Endothelial cell of hepatic sinusoid (primary cell): Measurements from ENCODE around the gene RPL26.
"Not testable (repeated sequence)": the region's sequence is repeated elsewhere in the genome, so short reads cannot be mapped to it uniquely, and the experiment has no call there.

Experiments
- in situ Hi-C: cut with HindIII; loops from 2 replicates; pipeline ENCODE4 v1.10.0; 2017; ENCODE audit warnings: low sequenced_read_pairs

RPL26 gene

DNA sequence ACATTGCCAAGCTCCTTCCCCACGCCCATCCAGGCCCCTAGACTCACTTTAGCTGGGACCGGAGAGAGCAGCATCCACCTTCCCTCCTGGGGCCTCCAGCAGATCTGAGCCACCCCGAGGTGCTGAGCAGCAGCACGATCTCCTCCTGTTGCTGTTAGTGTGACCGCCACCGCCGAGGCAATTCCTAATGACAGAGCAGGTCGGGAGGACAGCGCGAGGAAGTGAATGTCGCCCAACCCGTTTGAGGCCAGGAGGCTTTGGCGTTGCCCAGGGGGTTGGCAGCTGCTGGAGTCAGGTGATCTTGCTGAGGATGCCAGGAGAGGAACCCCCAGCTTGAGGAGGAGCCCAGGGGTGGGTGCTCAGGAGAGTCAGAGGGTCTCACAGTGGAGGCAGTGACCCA is 14.6 kb upstream of the RPL26 start, which contains the start of gene RNF222:
RNF222 (minus strand) TSS at position 192 of the 400 bp plus-strand sequence. CDS start 4,366 bp downstream, outside the sequence.
- in situ Hi-C loops = no loop called here

DNA sequence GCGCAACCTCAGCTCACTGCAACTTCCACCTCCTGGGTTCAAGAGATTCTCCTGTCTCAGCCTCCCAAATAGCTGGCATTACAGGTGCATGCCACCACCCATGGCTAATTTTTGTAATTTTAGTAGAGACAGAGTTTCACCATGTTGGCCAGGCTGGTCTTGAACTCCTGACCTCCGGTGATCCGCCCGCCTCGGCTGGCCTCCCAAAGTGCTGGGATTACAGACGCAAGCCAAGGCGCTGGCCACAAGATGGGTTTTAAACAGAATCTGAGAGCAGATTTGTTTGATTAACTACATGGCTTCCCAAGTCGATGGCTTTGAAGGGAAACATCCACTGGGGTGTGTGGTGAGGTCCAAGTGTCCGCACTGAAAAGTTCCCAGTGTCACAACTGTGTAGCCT is 11.5 kb upstream of the RPL26 start:
- in situ Hi-C loops = not testable (repeated sequence)

DNA sequence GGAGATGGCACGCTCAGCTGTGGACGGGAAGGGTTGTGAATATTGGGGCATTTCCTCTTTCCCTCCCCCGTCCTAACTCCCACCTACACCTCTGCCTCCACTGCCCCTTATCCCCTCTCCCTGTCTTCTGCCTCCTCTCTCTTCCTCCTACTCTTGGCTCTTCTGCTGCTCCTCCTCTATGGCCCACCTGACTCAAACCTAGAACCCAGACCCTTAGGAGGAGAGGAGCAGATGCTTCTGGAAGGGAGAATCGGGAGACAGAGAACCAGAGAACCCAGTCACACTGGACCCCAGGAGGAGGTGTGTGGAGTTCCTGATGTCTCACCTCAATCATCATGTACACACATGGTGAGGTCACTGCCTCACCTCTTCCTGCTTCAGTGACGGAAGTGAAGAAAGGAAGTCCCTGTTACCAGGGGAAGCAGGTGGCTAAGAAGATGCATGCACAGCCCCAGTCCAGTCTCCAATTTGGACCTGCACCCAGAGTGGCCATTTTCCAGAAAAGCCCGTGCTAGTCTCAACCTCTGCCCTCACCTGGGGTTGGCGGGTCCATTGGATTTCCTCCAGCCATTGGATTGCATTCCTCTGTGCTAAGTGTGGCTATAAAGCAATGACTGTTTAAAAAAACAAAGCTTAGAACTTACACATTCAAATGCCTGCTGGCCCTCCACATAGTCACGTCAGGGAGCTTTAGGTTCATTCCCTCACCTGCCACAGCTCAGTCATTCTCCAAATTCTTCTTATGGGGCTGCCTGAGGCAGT is 10.7 kb upstream of the RPL26 start:
- in situ Hi-C loops = no loop called here

DNA sequence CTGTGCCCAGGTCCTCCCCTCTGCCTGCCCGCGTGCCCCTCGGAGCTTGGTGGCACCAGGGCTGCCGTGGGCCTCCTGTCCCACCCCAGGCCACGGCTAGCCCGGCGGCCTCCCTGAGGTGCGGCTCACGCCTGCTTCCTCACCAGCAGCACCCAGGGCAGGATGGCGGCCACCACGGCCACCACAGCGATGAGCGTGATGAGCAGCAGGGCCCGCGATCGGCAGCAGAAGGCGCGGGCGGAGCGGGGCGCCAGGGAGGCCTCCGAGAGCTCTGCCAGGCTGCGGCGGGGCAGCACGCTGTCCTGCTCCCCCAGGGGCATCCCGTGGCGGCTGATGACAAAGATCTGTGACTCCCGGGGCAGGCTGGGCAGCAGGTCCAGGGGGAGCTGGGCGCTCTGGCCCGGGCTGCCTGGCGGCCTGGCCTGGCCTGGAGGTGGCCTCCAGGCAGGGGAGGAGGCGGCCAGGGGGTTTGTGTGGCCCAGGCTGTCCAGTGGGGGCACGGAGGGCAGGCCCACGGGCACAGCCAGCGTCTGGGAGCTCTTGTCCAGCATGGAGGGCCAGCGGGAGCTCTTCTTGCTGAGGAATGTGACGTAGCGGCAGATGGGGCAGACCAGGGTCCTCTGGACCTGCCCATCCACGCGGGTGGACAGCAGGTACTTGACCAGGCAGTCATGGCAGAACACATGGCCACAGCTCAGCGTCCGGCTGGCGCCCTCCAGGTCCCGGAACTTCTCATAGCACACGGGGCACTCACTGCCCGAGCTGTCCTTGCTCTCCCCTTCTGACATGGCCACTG is 9.9 kb upstream of the RPL26 start:
- in situ Hi-C loops = no loop called here

DNA sequence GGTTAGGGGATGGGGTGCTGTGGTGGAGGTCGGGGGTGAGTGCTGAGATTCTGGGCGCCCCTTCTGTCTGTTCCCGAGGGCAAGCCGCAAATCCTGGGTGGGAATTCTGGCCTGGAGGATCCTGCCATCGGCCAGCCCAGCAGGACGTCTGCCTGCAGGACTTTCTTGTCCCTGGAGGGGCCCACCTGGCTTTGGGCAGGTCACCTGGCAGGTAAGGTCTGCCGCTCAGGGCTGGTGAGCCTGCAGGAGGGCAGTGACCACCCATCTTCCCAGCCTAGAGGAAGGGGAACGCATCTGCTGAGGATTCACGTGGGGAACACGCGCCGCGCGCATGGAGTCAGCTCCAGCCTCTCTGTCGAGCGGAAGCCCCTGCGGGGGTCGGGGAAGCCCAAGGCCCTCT is 9.3 kb upstream of the RPL26 start:
- in situ Hi-C loops = no loop called here

DNA sequence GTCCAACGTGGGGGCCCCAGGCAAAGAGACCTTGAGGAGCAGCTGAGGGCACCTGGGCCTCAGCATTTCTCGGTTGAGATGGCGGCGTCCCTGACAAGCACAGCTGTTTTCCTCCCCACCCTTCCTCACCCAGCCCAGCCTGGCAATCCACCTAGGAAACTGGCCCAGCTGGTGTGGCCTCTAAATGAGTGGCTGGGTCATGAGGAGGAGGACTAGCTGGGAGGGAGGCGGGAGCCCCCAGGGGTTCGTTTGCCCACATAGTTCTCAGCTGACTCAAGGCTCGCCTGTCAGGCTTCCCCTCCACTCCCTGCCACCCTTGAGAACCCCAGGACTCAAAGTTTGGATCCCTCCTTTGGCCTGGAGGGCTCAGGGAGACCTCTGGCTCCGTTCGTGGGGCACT is 8.7 kb upstream of the RPL26 start:
- in situ Hi-C loops = no loop called here

DNA sequence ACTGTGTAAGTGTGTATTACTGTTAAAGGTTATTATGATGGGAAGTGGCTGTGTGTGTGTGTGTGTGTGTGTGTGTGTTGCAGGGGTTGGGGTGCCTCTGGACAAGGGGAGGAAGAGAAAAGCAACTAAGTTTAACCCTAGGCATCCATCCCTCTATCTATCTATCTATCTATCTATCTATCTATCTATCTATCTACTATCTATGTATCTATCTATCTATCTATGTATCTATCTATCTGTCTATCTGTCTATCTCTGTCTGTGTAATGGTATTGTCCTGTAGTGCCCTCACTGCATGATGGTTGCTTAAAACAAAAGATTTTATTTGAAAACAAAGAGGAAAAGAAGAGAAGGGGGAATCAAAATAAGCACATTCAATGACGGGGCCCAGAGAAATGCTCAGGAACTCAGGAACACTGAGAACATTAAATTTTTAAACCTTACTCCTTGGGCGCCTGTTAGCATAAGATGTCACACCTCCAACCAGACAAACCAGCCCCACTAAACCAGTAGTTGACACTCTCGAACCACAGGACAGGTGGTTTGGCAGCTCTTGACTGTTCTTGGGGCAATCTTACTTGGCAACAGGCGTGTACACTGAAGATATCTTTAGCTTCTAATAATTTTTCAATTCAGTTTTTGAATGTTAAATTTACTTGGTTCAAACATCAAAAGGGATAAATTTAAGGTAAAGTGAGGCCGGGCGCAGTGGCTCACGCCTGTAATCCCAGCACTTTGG is 5.1 kb upstream of the RPL26 start:
- in situ Hi-C loops = no loop called here

DNA sequence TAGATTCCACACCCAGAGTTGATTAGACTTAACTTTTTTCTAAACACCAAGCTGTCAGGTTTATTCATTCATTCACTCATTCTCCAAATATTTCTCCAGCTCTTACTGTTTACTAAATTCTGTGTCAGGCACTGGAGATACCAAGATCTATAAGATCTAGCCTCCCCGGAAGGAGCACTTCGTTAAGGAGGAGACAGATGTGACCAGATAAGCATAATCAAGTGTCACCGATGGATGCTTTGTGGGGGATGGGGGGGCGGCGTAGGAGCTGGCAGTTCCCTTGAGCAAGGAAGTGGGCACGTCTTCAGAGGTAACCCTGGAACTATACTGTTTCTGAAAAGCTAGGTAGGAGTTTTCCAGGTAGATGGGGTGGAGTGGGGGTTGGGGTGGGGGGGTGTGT is 3.8 kb upstream of the RPL26 start:
- in situ Hi-C loops = no loop called here

DNA sequence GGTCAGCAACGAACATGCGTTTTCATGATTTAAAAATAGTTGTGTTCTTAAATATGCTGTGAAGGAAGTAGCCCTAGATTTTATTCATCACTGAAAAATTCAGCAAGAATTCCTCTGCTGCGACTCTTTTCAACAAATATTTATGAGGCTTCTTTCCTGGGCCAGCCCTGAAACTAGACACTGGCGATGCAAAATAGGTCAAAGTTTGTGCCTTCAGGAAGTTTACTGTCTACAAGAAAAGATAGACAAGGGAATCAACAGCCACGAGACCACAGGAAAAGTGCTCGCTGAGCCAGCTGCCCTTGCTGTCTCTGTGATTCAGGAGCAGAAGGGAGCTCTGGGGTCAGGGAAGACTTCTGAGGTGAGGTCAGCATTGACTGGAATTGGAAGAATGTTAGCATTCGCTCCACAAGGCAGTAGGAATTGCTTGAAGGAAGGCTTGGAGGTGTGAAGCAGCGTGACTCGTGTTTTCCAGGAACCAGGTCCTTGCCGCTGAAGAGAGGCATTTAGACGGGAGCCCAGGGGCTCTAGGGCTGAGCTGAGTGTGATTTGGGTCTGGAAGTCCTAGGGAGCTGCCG is 1.9 kb upstream of the RPL26 start:
- in situ Hi-C loops = no loop called here

DNA sequence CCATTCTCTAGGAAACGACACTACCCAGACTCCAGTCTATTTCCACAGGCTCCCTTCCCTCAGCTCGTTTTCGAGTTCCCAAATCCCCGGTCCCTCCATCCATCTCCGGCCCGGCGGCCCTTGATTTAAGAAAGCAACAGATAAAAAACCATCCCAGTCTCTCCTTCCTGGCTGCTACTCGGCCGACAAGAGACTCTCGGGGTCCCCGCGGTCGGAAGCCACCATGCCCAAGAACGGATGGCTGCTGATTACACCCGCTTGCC is 182 bp downstream of the RPL26 start:
- in situ Hi-C loops = no loop called here

DNA sequence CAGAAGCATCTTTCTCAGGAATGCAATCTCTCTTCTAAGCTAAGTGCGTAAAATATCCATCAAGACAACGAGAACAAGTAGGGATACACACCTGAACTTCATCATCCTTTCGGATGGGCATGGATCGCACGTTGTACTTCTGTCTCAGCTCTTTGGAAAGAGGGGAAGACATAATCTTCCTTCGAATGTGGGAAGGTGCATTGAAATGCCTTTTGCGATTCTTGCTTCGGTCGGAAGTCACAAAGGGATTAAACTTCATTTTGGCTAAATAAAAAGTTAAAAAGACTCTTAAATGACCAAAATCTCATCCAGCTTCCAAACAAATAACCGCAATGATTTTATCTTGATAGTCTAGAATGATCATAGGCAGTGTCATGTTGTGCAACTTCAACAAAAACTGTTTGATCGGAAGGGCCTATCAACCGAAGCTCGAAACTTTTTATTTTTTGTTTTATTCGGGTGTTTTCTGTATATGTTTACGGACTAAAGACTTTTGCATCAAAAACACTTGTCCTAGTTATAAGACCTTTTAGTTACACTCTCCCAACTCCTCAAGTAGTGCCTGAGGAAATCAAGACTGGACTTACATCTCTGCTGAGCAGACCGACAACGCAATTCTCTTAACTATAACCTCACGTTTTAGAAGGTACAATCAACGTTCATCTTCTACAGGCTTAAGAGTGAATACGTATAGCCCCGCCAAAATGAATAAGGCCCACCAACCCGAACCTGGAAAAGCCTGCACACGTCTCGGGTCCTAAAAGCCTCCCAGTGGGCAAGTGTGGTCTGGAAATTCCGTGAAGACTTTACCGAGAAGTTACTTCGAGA is 727 bp downstream of the RPL26 start:
- in situ Hi-C loops = no loop called here

DNA sequence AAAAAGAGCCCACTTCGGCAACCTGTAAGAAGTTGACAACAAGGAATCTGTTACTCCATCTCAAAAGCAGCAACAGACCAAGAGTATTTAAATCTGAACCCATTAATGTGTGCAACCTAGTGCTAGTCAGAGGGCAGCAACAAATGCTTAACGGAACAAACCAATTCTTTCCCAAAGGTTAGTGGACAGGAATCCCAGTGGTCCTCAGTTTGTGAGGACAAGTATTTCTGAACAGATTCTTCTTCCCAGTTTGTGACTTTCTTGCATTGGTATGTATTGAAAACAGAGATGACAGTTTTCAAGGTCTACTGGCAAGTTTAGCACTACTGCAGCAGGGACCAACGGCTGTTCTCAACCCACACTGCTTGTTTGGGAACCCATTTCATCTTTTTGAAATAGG is 2.9 kb downstream of the RPL26 start:
- in situ Hi-C loops = no loop called here

DNA sequence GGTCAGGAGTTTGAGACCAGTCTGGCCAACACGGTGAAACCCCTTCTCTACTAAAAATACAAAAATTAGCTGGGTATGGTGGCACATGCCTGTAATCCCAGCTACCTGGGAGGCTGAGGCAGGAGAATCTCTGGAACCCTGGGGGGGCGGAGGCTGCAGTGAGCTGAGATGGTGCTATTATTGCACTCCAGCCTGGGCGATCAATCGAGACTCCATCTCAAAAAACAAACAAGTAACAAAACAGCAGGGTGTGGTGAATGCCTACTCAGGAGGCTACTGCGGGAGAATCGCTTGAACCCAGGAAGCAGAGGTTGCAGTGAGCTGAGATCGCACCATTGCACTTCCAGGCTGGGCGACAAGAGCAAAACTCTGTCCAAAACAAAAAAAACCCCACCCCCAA is 4.9 kb downstream of the RPL26 start:
- in situ Hi-C loops = loop anchor here (5.0 kb wide), 1 partner anchor 76 kb away; no protein-coding TSS in a partner anchor

DNA sequence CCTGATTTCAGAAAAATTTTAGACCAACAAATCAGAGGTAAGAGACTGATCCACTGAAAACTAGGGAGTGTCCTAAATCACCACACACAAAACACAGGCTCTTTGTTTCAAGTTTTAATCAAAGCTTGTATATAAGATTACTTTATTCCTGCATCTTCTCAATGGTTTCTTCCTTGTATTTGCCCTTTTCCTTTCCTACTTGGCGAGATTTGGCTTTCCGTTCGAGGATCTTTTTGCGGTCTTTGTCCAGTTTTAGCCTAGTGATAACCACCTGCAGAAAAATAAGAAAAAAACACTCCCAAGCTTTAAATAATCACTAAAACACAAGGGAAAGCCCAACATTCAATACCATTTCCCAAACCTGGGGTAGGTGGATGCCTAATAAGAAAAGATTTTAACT is 5.6 kb downstream of the RPL26 start:
- in situ Hi-C loops = loop anchor here (5.0 kb wide), 1 partner anchor 75 kb away; no protein-coding TSS in a partner anchor

DNA sequence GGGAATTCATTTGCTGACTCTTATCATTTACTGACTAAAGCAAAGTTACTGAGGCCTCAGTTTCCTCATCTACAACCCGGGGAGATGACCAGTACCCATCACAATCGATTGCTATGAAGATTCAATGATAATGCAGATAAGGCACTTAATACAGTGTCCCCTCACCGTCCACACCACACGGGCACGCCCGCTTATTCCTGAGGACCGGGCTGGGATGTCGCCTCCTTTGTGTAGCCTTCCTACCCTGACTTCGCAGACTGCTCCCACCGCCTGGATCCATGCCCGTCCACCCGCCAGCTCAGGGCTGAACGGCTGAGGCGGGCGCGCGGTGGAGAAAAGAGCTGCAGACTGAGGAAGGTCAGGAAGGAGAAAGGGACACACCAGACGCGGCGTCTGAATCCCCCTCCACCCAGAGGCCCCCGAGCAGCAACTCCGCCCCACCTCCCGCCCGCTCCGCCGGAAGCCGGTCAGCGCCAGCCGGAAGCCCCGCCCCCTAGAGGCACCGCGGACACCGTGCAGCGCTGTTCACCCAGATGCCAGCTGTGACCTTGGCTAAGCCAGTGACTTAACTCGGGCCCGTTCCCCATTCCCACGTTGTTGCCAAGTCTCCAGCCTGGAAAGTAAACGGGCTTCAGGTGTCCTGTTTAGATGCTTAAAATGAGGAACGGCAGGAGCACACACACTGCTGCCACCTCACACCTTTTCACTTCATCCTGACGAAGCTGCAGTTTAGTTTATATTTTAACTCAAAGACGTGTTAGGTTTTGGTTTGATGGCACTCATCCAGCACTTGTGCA is 6.5 kb downstream of the RPL26 start, which contains the start of gene KRABD2:
KRABD2 (minus strand) TSS at position 434 of the 797 bp plus-strand sequence.
- in situ Hi-C loops = loop anchor here (5.0 kb wide), 1 partner anchor 74 kb away; no protein-coding TSS in a partner anchor

DNA sequence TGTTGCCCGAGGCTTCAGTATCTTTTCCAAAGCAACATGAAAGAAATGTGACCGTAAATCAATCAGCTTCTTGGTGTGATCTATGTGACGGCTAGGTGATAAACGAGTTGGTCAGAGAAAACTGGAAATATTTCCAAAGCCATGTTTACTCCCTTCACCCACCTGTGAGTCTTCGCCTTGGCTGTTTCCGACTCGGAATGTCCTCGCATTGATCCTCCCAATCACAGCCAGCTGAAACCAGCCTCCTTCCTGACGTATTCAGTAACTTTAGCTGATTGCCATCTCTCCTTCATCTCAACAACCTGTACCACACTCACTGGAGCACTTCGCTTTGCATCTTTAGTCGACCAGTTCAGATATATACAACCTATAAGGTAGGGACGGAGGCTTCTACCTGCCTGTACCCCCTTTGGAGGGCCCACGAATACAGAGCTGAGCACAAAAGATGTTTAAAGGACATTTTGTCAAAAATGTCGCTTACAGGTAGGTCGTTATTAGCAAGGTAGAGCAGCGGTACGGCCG is 7.2 kb downstream of the RPL26 start:
- in situ Hi-C loops = loop anchor here (5.0 kb wide), 1 partner anchor 73 kb away; no protein-coding TSS in a partner anchor

DNA sequence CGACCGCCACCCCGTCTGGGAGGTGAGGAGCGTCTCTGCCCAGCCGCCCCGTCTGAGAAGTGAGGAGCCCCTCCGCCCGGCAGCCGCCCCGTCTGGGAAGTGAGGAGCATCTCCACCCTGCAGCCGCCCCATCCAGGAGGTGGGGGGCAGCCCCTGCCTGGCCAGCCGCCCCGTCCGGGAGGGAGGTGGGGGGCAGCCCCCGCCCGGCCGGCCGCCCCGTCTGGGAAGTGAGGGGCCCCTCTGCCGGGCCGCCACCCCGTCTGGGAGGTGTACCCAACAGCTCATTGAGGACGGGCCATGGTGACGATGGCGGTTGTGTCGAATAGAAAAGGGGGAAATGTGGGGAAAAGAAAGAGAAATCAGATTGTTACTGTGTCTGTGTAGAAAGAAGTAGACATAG is 9.1 kb downstream of the RPL26 start:
- in situ Hi-C loops = not testable (repeated sequence)

DNA sequence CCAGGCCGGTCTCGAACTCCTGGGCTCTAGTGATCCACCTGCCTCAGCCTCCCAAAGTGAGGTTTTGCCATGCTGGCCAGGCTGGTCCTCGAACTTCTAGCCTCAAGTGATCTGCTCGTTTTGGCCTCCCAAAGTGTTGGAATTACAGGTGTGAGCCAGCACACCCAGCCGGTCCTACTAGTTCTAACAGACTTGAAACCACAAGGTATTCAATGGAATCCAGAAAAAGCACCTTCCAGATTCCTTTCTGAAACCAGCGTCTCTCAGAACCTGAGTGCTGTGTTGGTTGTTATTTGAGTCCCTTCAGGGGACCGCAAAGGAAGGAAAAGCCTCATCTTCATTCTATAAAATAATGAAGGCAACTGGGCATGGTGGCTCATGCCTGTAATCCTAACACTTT is 10.6 kb downstream of the RPL26 start:
- in situ Hi-C loops = no loop called here

DNA sequence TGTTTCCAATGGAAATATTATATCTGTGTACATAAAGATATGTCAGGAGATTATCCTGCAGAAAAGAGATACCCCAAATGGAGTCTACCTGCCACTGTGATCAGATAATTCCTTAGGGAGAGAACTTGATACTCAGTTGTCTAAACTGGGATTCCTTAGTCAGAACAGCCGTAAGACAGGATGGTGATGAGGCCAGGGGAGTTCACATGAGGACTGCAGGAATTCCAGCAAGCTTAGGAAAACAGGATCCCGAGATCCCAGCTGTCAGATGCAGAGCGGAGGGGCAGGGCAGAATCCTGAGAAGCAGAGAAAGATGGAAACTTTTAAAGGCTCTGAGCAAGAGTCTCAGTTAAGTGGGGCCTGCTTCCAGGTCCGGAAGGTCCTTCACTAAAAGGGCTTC is 11.2 kb downstream of the RPL26 start:
- in situ Hi-C loops = no loop called here
